ENCODE measurements around the gene SLC7A9. TPM values are rescaled to one million over a fixed set of nuclear protein-coding genes. Genes with fewer than 3 reads are reported as not detected.

SLC7A9 gene
- total RNA-seq, 1 experiment from 2014 or later = 1.3 TPM

DNA sequence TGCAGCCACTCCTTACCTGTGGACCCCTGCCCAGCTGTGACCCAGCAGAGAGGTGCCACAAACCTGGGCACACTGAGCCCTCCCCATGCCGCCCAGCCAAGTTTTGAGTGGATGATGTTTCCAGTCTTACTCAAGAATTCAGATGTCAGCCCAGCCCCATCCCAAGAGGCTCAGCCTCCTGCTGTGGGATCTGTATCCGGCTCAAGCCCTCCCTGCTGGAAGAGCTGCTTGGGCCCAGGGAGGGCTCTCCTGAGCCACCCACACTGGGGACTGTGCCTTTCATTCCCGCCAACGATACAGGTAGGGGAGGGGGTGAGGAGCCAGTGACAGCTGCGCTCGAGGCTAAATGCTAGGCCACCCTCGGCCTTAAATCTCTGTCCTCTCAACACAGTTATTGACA lies 5.9 kb upstream of the SLC7A9 start:
- TF ChIP-seq, protein P1, sequence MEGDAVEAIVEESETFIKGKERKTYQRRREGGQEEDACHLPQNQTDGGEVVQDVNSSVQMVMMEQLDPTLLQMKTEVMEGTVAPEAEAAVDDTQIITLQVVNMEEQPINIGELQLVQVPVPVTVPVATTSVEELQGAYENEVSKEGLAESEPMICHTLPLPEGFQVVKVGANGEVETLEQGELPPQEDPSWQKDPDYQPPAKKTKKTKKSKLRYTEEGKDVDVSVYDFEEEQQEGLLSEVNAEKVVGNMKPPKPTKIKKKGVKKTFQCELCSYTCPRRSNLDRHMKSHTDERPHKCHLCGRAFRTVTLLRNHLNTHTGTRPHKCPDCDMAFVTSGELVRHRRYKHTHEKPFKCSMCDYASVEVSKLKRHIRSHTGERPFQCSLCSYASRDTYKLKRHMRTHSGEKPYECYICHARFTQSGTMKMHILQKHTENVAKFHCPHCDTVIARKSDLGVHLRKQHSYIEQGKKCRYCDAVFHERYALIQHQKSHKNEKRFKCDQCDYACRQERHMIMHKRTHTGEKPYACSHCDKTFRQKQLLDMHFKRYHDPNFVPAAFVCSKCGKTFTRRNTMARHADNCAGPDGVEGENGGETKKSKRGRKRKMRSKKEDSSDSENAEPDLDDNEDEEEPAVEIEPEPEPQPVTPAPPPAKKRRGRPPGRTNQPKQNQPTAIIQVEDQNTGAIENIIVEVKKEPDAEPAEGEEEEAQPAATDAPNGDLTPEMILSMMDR (IDR thresholded peaks at IDR 0.05; ENCODE audit: unreplicated experiment) = no peak
- CTCF ChIA-PET = interaction anchor here (0.5 kb wide), 1 partner anchor 15 kb away, joined by 7 read pairs; no protein-coding TSS in a partner anchor
- Mint-ChIP-seq H3K36me3 (ENCODE audit: insufficient read depth, unreplicated experiment) (no peaks in the 10 kb centered on the region), H3K27ac (ENCODE audit: unreplicated experiment) (no peak overlapping the region), H3K4me3 (ENCODE audit: low read depth, unreplicated experiment) (no peak overlapping the region), H3K27me3 (ENCODE audit: unreplicated experiment) (no peaks in the 10 kb centered on the region), H3K9me3 (ENCODE audit: low read depth, unreplicated experiment) (no peaks in the 10 kb centered on the region), H3K4me1 (ENCODE audit: low read depth, unreplicated experiment) (no peaks in the 10 kb centered on the region)
- no TSS peak for BruUV-seq (replicated peaks)
- DNase-seq = no peak
- intact Hi-C loops (cut with micrococcal nuclease; ENCODE audit: unreplicated experiment) = no loop called here

DNA sequence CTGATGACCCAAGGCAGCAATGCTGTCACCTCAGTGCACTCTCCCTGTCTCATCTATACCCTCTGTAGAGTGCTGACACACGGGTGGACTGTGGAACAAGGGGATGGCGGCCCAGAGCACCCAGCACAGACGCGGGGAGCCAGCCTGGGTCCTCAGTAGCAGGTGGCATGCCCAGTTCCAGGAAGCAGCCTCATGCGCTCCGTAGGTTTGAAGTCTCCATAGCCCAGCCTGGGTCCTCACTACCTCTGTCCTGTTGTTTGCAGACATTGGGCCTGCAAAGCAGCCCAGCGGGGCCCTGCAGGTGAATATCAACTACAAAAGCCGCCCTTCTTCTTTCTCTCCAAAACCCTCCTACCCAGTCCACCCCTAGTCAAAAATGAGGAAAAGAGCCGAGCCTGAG lies 5.0 kb upstream of the SLC7A9 start:
- Mint-ChIP-seq H3K9me3 (ENCODE audit: low read depth, unreplicated experiment) (no peaks in the 10 kb centered on the region), H3K4me1 (ENCODE audit: low read depth, unreplicated experiment) (peaks cover 4% of the 10 kb centered on the region), H3K36me3 (ENCODE audit: insufficient read depth, unreplicated experiment) (no peaks in the 10 kb centered on the region), H3K27me3 (ENCODE audit: unreplicated experiment) (no peaks in the 10 kb centered on the region), H3K4me3 (ENCODE audit: low read depth, unreplicated experiment) (no peak overlapping the region), H3K27ac (ENCODE audit: unreplicated experiment) (no peak overlapping the region)
- intact Hi-C loops (cut with micrococcal nuclease; ENCODE audit: unreplicated experiment) = no loop called here
- TF ChIP-seq, protein P1 (IDR thresholded peaks at IDR 0.05; ENCODE audit: unreplicated experiment) = no peak
- DNase-seq = no peak
- CTCF ChIA-PET = interaction anchor here (0.6 kb wide), 1 partner anchor 323 kb away, joined by 3 read pairs; no protein-coding TSS in a partner anchor
- BruUV-seq (replicated peaks) = no TSS peak

DNA sequence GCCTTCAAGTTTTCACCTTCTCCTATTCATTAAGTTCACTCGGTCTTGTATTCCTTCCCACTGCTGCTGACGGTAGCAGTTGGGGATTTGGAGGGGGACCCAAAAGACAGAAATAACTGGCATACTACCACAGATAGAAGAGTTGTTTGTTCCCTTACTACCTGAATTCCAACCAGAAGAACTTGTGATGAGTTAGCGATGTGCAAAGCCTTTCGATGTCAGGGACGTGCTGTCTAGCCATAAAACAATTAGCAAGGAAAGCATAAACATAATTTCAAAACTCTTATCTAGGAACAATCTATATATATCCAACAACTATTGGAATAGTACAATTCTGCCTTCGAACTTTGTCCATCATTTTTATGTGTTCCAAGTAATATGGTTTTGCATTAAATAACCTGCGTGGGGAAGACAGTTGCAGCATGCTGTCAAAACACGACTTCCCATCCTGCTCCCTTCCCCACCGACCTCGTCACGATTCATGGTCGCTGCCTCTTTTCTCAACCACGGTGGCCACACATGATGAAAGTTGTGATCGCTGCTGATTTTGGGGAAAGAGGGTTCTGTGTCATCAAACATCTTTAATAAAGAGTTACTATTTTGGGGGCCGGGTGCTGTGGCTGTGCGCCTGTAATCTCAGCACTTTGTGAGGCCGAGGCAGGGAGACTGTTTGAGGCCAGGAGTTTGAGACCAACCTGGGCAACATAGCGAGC lies 3.8 kb upstream of the SLC7A9 start:
- Mint-ChIP-seq H3K4me1 (ENCODE audit: low read depth, unreplicated experiment) (peaks cover 9% of the 10 kb centered on the region), H3K27me3 (ENCODE audit: unreplicated experiment) (no peaks in the 10 kb centered on the region), H3K9me3 (ENCODE audit: low read depth, unreplicated experiment) (no peaks in the 10 kb centered on the region), H3K27ac (ENCODE audit: unreplicated experiment) (no peak overlapping the region), H3K36me3 (ENCODE audit: insufficient read depth, unreplicated experiment) (no peaks in the 10 kb centered on the region), H3K4me3 (ENCODE audit: low read depth, unreplicated experiment) (no peak overlapping the region)
- CTCF ChIA-PET = no interaction called here
- no TSS peak for BruUV-seq (replicated peaks)
- TF ChIP-seq, protein P1 (IDR thresholded peaks at IDR 0.05; ENCODE audit: unreplicated experiment) = no peak
- intact Hi-C loops (cut with micrococcal nuclease; ENCODE audit: unreplicated experiment) = no loop called here
- DNase-seq = no peak

DNA sequence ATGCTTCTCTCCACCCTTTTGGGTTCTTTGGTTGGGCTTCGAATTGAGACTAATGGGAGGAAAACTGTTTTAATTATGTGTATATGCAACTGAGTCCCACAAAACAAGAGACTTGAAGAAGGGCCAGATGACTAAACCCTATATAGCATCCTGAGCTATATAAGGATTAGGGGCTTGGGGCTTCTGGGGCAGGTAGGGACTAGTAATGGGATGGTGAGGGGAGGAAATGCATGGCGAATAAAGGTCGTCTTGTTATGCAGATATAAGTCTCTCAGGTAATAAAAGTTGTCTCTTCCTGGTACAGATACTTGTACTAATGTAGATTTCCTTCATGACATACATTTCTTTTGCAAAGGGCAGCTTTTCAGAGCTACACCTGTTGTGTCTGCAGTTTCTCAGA lies 2.8 kb upstream of the SLC7A9 start:
- peaks cover 9% of the 10 kb centered on the region for H3K4me1 Mint-ChIP-seq (ENCODE audit: low read depth, unreplicated experiment)
- DNase-seq = no peak
- CTCF ChIA-PET = no interaction called here
- no peak overlapping the region for H3K4me3 Mint-ChIP-seq (ENCODE audit: low read depth, unreplicated experiment)
- no peaks in the 10 kb centered on the region for H3K9me3 Mint-ChIP-seq (ENCODE audit: low read depth, unreplicated experiment)
- H3K27ac Mint-ChIP-seq (ENCODE audit: unreplicated experiment) = no peak overlapping the region
- H3K36me3 Mint-ChIP-seq (ENCODE audit: insufficient read depth, unreplicated experiment) = no peaks in the 10 kb centered on the region
- intact Hi-C loops (cut with micrococcal nuclease; ENCODE audit: unreplicated experiment) = no loop called here
- no peaks in the 10 kb centered on the region for H3K27me3 Mint-ChIP-seq (ENCODE audit: unreplicated experiment)
- BruUV-seq (replicated peaks) = no TSS peak
- TF ChIP-seq, protein P1 (IDR thresholded peaks at IDR 0.05; ENCODE audit: unreplicated experiment) = no peak
